HG02763 (cell line): ENCODE measurements around the gene MORF4L1.
"Not testable (repeated sequence)": the region's sequence is repeated elsewhere in the genome, so short reads cannot be mapped to it uniquely, and the experiment has no call there.

Experiments
- ATAC-seq: cut with Tn5 transposase; IDR thresholded peaks from one replicate; pipeline ENCODE4 v1.9.1; 2021; ENCODE audit warnings: mild to moderate bottlenecking, moderate library complexity; ENCODE audit not compliant: unreplicated experiment

MORF4L1 gene

DNA sequence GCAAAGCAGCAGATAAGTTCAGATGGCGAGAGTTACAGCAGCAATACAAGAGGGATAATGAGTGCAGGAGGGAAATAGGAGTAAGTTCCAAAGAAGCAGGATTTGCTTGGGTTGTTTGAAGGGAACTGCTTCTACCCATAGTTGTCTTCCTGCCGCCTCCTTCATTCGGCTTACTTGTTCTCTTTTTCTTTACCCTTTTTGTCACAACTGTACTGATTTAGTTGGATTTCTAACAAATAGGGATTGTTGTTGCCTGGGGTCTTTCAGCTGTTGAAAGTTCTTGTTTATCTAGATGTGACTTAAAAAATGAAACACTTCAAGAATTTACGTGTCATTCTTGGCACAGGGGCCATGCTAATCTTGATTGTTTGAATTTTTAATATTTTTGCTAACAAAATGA lies 25.9 kb downstream of the MORF4L1 start:
- no peak for ATAC-seq

- not testable (repeated sequence) for ATAC-seq
Measured at GRCh38 chr15:78900819-78901533, 28.3 kb downstream of the MORF4L1 start.

DNA sequence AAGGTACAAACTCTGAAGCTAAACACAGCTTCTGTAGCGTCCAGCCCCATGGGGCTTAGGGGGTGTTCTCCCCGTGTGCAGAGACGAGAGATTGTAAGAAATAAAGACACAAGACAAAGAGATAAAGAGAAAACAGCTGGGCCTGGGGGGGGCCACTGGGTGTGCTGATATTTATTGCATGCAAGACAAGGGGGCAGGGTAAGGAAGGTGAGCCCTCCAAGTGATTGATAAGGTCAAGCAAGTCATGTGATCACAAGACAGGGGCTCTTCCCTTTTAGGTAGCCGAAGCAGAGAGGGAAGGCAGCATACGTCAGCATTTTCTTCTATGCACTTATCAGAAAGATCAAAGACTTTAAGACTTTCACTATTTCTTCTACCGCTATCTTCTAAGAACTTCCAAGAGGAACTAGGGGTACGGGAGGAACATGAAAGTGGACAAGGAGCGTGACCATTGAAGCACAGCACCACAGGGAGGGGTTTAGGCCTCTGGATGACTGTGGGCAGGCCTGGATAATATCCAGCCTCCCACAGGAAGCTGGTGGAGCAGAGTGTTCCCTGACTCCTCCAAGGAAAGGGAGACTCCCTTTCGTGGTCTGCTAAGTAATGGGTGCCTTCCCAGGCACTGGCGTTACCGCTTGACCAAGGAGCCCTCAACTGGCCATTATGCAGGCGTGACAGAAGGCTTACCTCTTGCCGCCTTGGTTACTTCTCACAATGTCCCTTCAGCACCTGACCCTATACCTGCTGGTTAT lies 29.8 kb downstream of the MORF4L1 start:
- not testable (repeated sequence) for ATAC-seq

DNA sequence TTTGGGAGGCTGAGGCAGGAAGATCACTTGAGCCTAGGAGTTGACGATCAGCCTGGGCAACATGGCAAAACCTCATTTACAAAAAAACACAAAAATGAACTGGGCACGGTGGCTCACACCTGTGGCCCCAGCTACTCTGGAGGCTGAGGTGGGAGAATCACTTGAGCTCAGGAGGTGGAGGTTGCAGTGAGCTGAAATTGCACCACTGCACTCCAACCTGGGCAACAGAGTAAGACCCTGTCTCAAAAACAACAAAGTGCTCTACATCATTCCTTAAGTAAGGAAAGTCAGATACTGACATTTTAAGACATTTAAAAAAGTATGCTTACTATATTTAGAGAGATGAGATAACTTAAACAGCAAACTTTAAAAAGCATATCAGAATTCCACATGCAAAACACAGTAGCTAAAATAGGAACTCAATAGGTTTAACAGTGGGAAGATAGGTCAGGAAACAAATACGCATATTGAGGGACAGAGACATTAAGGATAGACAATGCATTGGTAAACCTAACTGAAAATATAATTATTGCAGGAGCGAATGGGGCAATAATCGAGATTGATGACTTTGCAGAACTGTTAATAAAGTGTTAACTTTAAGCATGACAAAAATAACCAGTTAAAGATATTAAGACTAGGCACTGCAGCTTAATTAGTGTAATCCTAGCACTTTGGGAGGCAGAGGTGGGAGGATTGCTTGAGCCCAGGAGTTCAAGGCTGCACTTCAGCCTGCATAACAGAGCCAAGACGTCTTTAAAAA lies 32.1 kb downstream of the MORF4L1 start:
- ATAC-seq = no peak

DNA sequence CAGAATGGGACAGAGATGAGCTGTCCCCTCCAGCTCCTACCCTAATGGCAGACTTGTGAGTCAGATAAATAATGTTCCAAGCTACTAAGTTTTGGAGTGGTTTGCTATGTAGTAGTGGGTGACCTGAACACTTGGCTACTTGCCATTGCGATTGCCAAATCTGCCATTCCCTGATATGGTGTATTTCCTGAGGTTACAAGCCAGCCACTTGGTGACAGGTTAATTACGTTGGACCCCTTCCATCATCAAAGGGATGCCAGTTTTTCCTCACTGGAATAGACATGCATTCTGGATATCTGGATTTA lies 33.6 kb downstream of the MORF4L1 start:
- no peak for ATAC-seq

DNA sequence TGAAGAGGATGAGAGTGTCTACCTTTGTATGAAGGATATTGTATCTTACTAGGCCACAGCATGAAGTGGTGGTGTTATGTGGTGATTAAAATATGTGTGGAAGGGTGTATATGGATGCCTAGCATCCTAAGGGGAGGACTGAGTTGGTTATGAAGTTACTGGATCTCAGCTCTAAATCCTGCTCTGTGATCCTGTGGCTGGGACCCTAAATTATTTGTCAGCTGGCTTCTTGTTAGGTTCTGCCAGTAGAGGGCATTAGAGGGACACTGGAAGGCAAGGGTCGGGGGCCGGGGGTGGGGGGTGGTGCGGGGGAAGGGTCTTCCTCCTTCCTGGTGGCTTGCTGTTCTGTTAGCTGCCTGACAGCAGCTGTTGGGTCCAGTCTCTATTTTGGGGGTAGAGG lies 34.9 kb downstream of the MORF4L1 start:
- no peak for ATAC-seq

DNA sequence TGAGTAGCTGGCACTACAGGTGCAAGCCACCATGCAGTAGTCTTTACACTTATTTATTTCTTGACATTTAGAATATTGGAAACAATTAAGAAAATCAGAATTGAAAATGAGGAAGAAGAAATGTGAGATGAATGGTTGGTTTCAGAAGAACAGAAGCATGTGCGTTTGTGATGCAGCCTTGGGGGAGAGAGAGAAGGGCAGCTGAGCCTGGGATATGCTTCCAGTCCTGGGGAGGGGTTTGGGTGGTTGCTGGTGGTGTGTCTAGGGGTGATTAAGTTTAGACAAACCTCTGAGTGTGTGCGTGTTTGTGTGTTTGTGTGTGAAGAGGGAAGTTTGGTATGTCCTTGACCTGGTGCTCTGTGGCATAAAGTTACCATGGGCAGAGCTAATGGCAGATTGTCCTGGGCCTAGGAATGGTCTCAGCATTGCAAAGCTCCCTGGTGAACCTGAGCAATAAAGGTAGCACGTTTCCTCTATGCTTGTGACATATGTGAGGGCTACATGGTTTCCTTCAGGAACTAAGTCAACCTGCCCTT lies 36.5 kb downstream of the MORF4L1 start:
- ATAC-seq = no peak

DNA sequence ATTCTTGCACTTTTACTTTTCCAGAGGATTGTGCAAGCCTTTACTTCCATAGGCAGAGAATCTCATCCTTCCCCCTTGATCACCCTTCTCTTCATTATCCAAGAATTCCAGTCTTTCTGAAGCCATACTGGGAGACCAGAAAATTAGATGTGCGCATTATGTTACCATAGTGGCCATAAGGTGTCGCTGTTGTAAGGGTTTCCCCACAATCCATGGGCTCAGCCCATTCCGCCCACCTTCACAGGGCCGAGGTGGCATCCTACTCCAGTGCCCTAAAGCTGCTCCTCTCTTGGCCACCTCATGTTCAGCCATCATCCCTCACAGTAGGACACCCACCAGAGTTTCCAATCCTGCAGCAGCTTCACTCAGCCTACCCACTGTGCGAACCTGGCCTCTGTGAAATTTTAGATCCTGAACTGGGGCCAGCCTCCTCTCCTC lies 37.1 kb downstream of the MORF4L1 start:
- ATAC-seq = no peak

- ATAC-seq = no peak
Measured at GRCh38 chr15:78910271-78910670, 37.6 kb downstream of the MORF4L1 start.

- ATAC-seq = no peak
Measured at GRCh38 chr15:78912316-78912715, 39.6 kb downstream of the MORF4L1 start.

- ATAC-seq = no peak
Measured at GRCh38 chr15:78913012-78913411, 40.3 kb downstream of the MORF4L1 start.

DNA sequence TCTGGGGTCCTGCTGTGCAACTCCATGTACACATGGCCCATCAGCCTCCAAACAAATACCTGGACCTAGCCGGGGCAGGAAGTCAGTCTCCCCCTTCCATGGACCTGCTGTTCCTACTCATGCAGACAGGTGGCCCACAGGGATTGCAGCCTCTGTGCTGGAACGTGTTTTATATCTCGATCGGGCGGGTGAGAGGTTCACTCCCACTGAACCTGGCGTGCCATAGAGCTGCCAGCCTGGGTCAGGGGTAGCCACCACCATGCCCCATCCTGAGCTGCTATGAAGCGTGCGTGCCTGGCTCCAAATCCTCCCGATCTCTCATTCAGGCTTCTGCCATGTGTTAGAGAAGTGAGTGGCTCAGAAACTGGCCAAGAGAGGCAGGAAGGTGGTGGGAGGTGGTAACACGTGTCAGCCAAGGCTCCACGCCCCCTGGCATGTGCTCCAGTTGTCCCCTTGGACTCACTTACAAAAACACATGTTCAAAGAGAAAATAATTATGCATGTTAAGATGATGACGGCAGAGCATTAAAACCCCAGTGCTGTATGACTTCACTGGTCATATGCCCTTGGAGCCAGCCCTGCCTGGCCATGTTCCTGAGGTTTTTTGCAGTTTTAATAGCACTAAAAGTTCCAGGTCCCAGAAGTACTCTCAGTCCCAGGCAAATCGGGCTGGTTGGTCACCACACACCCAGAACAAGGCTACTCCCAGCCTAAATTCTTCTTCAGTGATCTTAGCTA lies 41.5 kb downstream of the MORF4L1 start:
- ATAC-seq = no peak

- no peak for ATAC-seq
Measured at GRCh38 chr15:78915341-78916087, 42.8 kb downstream of the MORF4L1 start.

DNA sequence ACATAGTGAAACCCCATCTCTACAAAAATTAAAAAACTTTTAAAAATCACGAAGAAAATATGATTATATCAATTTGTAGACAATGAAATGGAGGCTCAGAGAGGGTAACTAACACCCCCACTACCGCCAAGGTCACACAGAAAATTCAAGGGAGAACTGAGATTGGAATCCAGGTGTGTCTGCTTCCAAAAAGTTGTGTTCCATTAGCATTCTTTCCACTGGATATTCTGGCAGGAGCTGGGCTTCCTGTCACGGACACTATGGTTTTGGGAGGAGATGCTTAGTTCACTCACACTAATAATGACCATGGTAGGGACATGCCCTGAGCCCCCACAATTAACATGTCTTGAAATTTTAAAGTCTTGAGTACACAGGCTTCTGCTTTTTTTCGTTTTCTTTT lies 43.4 kb downstream of the MORF4L1 start:
- no peak for ATAC-seq

DNA sequence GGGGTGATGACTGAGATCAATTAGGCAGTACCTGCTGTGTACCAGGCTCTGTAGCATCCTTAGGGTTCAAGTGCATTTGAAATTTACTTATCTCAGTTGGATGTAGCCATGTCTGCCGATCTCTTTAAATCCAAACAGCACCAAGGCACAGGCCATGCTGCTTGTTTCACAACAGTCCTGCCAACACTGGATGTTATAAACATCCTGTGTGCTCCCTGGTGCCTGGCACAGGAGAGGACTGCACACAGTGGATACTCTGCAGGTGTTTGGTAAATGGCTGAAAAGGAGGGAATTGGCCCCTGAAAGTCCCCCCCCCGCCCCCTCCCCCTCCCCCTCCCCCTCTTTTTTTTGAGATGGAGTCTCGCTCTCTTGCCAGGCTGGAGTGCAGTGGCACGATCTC lies 45.2 kb downstream of the MORF4L1 start:
- ATAC-seq = no peak

DNA sequence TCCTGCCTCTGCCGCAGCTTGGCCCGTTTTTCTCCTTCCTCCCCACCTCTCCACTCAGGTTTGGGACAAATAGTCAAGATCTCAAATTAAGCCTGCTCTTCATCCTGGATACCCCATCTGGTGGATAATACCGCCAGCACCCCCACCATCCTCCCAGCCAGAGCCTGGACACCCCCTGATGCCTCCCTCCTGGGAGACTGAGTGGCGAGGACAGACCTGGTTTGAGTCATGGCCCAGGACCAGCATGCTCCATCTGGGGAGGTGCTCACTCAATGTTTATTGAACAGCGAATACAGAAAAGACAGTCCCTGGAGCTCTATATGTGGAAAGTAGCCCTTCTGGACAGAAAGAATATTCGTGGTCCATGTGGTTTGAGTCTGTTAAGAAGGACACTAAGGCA lies 48.8 kb downstream of the MORF4L1 start:
- no peak for ATAC-seq

DNA sequence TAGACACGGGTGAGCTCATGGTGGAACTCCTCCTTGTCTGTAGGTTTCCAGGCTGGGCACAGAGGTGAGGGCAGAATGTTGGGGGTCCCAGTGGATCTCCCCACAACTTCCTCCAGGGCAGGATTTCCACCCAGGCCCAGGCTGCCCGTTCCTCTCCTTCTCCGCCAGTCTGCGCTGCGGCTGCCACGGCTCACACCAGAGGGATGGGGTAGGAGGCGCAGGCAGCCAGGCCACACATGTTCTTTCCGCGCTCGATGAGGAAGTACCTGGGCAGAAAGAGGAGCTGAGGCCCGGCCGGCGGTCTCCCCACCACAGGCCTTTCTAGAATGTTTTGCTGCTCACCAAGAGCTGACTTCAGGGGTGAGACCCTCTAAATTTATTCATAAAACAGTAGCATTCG lies 49.2 kb downstream of the MORF4L1 start:
- ATAC-seq = no peak

- no peak for ATAC-seq
Measured at GRCh38 chr15:78922527-78922926, 49.8 kb downstream of the MORF4L1 start.

- ATAC-seq = no peak
Measured at GRCh38 chr15:78923015-78923414, 50.3 kb downstream of the MORF4L1 start.
